HG03378 (cell line): ENCODE results near the gene GAGE12D.
"Not testable (repeated sequence)": the region's sequence is repeated elsewhere in the genome, so short reads cannot be mapped to it uniquely, and the experiment has no call there.

Experiments used
- ATAC-seq: cut with Tn5 transposase; IDR thresholded peaks from one replicate; pipeline ENCODE4 v1.9.1; 2021; ENCODE audit warnings: mild to moderate bottlenecking, moderate library complexity; ENCODE audit not compliant: unreplicated experiment

Gene GAGE12D, protein sequence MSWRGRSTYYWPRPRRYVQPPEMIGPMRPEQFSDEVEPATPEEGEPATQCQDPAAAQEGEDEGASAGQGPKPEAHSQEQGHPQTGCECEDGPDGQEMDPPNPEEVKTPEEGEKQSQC

DNA sequence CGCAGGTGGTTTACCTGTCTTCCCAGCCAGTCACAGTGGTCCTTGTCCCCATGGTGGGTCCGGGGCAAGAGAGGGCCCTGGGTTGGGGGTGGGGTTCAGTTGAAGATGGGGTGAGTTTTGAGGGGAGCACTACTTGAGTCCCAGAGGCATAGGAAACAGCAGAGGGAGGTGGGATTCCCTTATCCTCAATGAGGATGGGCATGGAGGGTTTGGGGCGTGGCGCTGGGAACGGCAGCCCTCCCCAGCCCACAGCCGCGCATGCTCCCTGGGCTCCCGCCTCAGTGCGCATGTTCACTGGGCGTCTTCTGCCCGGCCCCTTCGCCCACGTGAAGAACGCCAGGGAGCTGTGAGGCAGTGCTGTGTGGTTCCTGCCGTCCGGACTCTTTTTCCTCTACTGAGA is at the start of gene GAGE12D:
GAGE12D (plus strand) TSS at position 301 of the 400 bp plus-strand sequence. CDS start 1,155 bp downstream, outside the sequence.
- ATAC-seq = not testable (repeated sequence)

DNA sequence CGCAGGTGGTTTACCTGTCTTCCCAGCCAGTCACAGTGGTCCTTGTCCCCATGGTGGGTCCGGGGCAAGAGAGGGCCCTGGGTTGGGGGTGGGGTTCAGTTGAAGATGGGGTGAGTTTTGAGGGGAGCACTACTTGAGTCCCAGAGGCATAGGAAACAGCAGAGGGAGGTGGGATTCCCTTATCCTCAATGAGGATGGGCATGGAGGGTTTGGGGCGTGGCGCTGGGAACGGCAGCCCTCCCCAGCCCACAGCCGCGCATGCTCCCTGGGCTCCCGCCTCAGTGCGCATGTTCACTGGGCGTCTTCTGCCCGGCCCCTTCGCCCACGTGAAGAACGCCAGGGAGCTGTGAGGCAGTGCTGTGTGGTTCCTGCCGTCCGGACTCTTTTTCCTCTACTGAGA is 9.7 kb upstream of the GAGE12D start, which contains the start of gene GAGE12C:
GAGE12C (plus strand) TSS at position 301 of the 400 bp plus-strand sequence. CDS start 1,155 bp downstream, outside the sequence.
- ATAC-seq = not testable (repeated sequence)

DNA sequence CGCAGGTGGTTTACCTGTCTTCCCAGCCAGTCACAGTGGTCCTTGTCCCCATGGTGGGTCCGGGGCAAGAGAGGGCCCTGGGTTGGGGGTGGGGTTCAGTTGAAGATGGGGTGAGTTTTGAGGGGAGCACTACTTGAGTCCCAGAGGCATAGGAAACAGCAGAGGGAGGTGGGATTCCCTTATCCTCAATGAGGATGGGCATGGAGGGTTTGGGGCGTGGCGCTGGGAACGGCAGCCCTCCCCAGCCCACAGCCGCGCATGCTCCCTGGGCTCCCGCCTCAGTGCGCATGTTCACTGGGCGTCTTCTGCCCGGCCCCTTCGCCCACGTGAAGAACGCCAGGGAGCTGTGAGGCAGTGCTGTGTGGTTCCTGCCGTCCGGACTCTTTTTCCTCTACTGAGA is 9.5 kb downstream of the GAGE12D start, which contains the start of gene GAGE12E:
GAGE12E (plus strand) TSS at position 301 of the 400 bp plus-strand sequence. CDS start 1,155 bp downstream, outside the sequence.
- ATAC-seq = not testable (repeated sequence)

DNA sequence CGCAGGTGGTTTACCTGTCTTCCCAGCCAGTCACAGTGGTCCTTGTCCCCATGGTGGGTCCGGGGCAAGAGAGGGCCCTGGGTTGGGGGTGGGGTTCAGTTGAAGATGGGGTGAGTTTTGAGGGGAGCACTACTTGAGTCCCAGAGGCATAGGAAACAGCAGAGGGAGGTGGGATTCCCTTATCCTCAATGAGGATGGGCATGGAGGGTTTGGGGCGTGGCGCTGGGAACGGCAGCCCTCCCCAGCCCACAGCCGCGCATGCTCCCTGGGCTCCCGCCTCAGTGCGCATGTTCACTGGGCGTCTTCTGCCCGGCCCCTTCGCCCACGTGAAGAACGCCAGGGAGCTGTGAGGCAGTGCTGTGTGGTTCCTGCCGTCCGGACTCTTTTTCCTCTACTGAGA is 19.0 kb downstream of the GAGE12D start, which contains the start of gene GAGE12F:
GAGE12F (plus strand) TSS at position 301 of the 400 bp plus-strand sequence. CDS start 1,155 bp downstream, outside the sequence.
- ATAC-seq = not testable (repeated sequence)

DNA sequence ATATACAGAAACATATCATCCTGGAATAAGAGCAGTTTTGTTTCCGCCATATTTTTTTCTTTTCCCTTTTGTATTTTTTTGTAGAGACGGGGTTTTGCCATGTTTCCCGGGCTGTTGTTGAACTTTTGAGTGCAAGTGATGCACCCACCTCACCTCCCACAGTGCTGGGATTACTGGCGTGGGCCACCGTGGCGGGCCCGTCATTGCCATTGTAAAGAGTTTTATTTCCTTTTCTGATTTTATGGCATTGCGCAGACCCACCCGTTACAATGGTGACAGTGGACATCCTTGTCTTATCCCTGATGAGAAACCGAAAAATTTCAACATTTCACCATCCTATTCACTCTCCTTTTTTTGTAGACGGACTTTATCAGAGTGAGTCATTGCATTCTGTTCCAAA is 27.2 kb downstream of the GAGE12D start:
- not testable (repeated sequence) for ATAC-seq

DNA sequence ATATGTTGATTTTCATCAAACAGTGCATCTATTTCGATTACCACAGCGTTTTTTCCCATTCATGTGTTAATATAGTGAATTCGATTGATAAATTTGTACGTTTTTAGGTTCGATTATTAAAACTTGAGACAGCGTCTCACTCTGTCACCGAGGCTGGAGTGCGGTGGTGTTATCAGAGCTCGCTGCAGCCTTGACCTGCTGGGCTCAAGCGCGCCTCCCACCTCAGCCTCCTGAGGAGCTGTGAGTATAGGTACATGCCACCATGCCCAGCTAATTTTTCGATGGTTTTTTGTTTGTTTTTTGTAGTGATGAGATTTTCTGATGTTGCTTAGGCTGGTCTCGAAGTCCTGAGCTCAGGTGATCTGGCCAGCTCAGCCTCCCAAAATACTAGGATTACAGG is 27.6 kb downstream of the GAGE12D start:
- not testable (repeated sequence) for ATAC-seq

DNA sequence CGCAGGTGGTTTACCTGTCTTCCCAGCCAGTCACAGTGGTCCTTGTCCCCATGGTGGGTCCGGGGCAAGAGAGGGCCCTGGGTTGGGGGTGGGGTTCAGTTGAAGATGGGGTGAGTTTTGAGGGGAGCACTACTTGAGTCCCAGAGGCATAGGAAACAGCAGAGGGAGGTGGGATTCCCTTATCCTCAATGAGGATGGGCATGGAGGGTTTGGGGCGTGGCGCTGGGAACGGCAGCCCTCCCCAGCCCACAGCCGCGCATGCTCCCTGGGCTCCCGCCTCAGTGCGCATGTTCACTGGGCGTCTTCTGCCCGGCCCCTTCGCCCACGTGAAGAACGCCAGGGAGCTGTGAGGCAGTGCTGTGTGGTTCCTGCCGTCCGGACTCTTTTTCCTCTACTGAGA is 28.6 kb downstream of the GAGE12D start, which contains the start of gene GAGE12G:
GAGE12G (plus strand) TSS at position 301 of the 400 bp plus-strand sequence. CDS start 1,155 bp downstream, outside the sequence.
- not testable (repeated sequence) for ATAC-seq

DNA sequence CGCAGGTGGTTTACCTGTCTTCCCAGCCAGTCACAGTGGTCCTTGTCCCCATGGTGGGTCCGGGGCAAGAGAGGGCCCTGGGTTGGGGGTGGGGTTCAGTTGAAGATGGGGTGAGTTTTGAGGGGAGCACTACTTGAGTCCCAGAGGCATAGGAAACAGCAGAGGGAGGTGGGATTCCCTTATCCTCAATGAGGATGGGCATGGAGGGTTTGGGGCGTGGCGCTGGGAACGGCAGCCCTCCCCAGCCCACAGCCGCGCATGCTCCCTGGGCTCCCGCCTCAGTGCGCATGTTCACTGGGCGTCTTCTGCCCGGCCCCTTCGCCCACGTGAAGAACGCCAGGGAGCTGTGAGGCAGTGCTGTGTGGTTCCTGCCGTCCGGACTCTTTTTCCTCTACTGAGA is 38.1 kb downstream of the GAGE12D start, which contains the start of gene GAGE12H:
GAGE12H (plus strand) TSS at position 301 of the 400 bp plus-strand sequence. CDS start 1,155 bp downstream, outside the sequence.
- ATAC-seq = not testable (repeated sequence)

DNA sequence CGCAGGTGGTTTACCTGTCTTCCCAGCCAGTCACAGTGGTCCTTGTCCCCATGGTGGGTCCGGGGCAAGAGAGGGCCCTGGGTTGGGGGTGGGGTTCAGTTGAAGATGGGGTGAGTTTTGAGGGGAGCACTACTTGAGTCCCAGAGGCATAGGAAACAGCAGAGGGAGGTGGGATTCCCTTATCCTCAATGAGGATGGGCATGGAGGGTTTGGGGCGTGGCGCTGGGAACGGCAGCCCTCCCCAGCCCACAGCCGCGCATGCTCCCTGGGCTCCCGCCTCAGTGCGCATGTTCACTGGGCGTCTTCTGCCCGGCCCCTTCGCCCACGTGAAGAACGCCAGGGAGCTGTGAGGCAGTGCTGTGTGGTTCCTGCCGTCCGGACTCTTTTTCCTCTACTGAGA is 47.7 kb downstream of the GAGE12D start, which contains the start of gene GAGE2A:
GAGE2A (plus strand) TSS at position 301 of the 400 bp plus-strand sequence. CDS start 1,155 bp downstream, outside the sequence.
- not testable (repeated sequence) for ATAC-seq

DNA sequence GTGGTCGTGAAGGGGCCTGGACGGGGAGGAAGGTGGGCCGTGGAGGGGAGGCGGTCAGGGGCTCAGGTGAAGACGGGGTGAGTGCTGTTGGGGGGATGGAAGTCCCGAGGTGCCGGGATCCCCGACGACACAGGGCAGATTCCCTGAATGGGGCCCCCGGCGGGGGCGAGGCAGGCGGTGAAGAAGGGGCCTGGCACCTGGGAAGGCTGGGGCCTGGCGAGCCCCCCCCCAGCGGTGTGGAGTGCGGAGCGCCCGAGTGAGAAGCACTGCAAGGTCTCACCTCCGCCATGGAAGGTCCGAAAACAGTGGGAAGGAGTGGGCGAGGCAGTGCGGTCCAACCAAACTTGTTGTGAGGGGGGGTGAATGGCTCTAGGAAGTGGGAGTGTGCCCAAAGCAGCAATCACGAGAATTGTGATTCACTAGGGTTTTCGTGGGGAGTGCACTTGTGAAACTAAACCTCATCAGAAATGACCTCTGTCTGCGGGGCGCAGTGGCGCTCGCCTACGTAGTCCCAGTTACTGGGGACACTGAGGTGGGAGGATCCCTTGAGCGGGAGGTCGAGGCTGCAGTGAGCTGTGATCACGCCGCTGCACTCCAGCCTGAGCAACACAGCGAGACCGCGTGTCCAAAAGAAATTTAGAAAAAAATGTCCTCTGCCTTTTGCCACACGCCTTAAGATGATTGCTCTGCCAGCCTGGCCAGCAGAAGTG is 48.4 kb downstream of the GAGE12D start:
- ATAC-seq = not testable (repeated sequence)

DNA sequence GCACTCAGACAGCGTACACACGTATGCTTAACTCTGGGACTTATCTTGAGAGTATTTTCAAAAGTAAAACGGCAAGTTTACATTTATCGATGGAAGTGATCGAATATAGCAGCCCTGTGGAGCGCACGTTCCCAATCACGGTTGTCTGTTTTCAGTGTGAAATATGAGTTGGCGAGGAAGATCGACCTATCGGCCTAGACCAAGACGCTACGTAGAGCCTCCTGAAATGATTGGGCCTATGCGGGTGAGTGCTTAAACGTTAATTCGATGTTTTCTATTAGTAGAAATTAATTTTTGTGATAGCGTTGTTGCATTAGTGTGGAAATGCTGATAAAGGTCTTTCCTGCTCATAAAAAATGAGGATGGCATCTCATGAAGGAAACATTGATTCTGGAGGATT is 49.0 kb downstream of the GAGE12D start:
- not testable (repeated sequence) for ATAC-seq
